ACC112 (cell line): Measurements from ENCODE around the gene LIG3.

Experiments
- H2AFZ ChIP-seq: fragments of 200-600 bp; sonication (generic); one replicate; pipeline ENCODE4 v1.6.0; 2017; ENCODE audit warnings: antibody characterized with exemption, low read length; ENCODE audit not compliant: unreplicated experiment
- H3K27ac ChIP-seq: fragments of 200-600 bp; sonication (generic); 2 replicates; pipeline ENCODE4 v1.5.1; 2014; ENCODE audit warnings: low read depth, mild to moderate bottlenecking, antibody characterized with exemption, low read length, moderate library complexity
- H3K27me3 ChIP-seq: fragments of 200-600 bp; sonication (generic); 2 replicates; pipeline ENCODE4 v1.6.1; 2014; ENCODE audit warnings: mild to moderate bottlenecking, antibody characterized with exemption, low read length, moderate library complexity, mixed read lengths; ENCODE audit not compliant: insufficient read depth
- H3K36me3 ChIP-seq: fragments of 200-600 bp; sonication (generic); 2 replicates; pipeline ENCODE4 v1.6.1; 2016; ENCODE audit warnings: mild to moderate bottlenecking, antibody characterized with exemption, low read length, moderate library complexity, mixed read lengths; ENCODE audit not compliant: insufficient read depth
- H3K4me1 ChIP-seq: fragments of 200-600 bp; sonication (generic); one replicate; pipeline ENCODE4 v1.6.1; 2016; ENCODE audit warnings: low read length, mixed read lengths; ENCODE audit not compliant: insufficient read depth, unreplicated experiment, control insufficient read depth
- H3K4me3 ChIP-seq: fragments of 200-600 bp; sonication (generic); 2 replicates; pipeline ENCODE4 v1.5.1; 2014; ENCODE audit warnings: mild to moderate bottlenecking, low read depth, low read length
- H3K79me2 ChIP-seq: fragments of 200-600 bp; sonication (generic); one replicate; pipeline ENCODE4 v1.6.0; 2016; ENCODE audit warnings: low read length; ENCODE audit not compliant: control insufficient read depth, unreplicated experiment, insufficient read depth

Gene LIG3

DNA sequence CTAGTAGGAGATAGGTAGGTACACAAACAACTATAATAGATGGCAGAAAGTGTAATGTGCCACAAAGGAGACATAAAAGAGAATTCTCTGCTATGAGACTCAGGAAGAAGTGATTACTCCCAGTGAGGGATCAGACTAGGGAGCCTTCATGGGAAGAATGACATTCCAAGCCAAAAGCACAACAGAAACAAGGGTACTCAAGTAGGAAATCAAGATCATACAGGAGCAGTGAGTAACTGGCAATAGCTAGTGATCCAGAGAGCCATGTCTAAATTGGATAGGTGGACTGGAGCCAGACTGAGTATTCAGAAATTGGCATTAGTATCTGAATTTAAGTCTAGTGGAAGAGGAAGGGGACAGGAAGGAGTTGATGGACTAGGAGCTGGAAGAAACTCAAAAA, 72.5 kb downstream of the LIG3 start:
- Histone ChIP-seq H2AFZ (no peak overlapping the region), H3K4me1 (peaks cover 20% of the 10 kb centered on the region), H3K79me2 (peaks cover 15% of the 10 kb centered on the region), H3K27me3 (no peaks in the 10 kb centered on the region), H3K4me3 (no peak overlapping the region), H3K36me3 (no peaks in the 10 kb centered on the region), H3K27ac (peak overlapping the region; percentile 28)

DNA sequence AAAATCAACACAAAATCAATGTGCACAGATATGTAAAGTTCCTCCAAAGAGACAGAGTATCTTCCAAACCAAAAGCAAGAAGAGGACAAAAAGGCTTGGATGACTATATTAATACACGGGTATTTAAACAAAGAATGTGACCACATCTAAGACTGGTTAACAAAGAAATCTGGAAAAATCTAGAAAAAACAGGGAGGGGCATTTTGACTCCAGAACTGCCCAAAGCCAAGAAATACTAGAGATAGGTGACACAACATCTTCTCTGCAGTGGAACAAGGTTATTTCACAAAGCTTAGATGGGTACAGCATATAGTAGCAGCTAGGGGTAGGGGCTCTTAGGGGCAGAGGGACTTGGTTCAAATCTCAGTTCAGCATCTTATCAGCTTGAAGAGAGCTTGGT, 72.9 kb downstream of the LIG3 start:
- no peak overlapping the region for H2AFZ ChIP-seq
- H3K79me2 ChIP-seq, result peaks cover 15% of the 10 kb centered on the region
- H3K36me3 ChIP-seq, result no peaks in the 10 kb centered on the region
- H3K27ac ChIP-seq, result no peak overlapping the region
- H3K27me3 ChIP-seq, result no peaks in the 10 kb centered on the region
- H3K4me1 ChIP-seq, result peaks cover 20% of the 10 kb centered on the region
- no peak overlapping the region for H3K4me3 ChIP-seq

DNA sequence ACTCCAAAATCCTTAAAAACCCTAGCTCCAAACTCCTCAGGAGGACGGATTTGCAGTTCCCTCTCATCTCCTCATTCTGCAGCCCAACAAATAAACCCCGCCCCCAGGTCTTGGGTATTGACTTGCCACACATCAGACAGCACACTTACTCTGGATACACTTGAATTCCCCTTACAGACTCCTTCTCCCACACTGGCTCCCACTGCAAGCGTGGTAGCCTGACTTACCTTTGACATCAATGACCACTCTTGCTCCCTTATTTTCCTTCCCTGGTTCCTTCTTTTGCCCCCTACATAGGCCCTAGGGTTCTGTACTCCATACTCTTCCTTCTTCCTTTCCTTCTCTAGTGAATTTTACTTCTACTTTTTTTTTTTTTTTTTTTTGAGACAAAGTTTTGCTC, 75.7 kb downstream of the LIG3 start:
- Histone ChIP-seq H3K4me3 (no peak overlapping the region), H3K4me1 (peaks cover 19% of the 10 kb centered on the region), H3K79me2 (peaks cover 6% of the 10 kb centered on the region), H2AFZ (no peak overlapping the region), H3K27ac (no peak overlapping the region), H3K36me3 (0 out of 2 replicates have a peak, but pooled peaks cover 3% of the 10 kb centered on the region), H3K27me3 (no peaks in the 10 kb centered on the region)

DNA sequence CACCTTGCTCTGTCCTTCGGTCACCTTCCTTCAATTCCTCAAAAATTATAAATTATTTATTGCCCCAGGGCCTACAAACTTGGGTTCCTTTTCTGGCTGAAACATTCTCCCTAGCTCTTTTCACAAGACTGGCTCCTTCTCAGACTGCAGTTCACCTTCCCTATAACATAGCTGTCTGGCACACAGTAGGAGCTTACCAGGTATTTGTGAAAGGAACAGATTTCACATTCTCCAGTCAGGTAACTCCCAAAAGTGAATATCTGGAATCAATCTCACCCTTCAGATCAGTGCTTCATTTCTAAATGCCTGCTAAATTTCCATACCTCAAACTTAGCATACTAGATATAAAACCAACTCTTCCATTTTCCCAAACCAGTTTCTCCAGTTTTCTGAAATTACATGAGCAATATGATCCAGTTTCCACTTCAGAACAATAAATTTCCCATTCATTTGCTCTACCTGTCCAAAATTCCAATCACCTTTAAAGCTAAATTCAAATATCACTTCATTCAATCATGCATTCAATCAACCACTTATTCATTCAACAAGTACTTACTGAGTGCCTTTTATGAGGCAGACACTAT, 77.1 kb downstream of the LIG3 start:
- no peak overlapping the region for H3K4me3 ChIP-seq
- no peaks in the 10 kb centered on the region for H3K27me3 ChIP-seq
- H3K79me2 ChIP-seq, result peaks cover 11% of the 10 kb centered on the region
- peaks cover 7% of the 10 kb centered on the region for H3K4me1 ChIP-seq
- H3K36me3 ChIP-seq, result 0 out of 2 replicates have a peak, but pooled peaks cover 3% of the 10 kb centered on the region
- H2AFZ ChIP-seq, result no peak overlapping the region
- no peak overlapping the region for H3K27ac ChIP-seq
